Measurements from ENCODE around the gene CD22. TPM values are rescaled to one million over a fixed set of nuclear protein-coding genes. Genes with fewer than 3 reads are reported as not detected.

CD22 gene
- total and polyA plus RNA-seq, 4 donors, result 0.15 to 4.1 (median 1.3) TPM

DNA sequence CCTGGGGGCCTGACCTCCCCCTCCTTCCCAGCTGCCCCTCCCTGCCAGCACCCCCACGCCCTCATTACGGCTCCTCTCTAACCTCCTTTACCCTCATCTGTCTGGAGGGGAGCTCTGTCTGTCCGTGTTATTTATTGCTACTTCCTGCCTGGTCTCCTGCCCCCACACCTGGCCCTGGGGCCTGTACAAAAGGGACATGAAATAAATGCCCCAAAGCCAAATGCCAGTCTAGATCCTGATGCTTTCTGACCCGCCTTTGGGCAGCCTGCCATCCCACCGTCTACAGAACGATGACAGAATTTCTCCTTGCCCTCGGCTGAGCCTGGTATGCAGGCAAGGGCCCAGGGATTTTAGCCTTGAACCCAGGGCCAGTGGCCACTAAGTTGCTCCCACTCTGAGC lies 15.4 kb upstream of the CD22 start:
- 61% methylated on average over 7 of the region's 7 CpGs for WGBS
- peaks cover 0 to 4% (median under 1%) of the 10 kb centered on the region in 4 donors for H3K4me1 ChIP-seq (ENCODE audit: control insufficient read depth in 4 of 4, insufficient read depth in 4 of 4, low read length in 3 of 4)
- H3K27ac ChIP-seq (ENCODE audit: low read depth in 1 of 2, low read length in 2 of 2), result no peak overlapping the region
- H3K9ac ChIP-seq (ENCODE audit: low read depth in 1 of 2, low read length in 2 of 2), result no peak overlapping the region
- no peak for TF ChIP-seq GABPA (IDR thresholded peaks at IDR 0.05 in 1 of 2, conservative IDR thresholded peaks at IDR 0.05 in 1 of 2)
- TF ChIP-seq EGR1 (IDR thresholded peaks at IDR 0.05; ENCODE audit: low read depth in 2 of 2), result no peak
- TF ChIP-seq, protein P1, sequence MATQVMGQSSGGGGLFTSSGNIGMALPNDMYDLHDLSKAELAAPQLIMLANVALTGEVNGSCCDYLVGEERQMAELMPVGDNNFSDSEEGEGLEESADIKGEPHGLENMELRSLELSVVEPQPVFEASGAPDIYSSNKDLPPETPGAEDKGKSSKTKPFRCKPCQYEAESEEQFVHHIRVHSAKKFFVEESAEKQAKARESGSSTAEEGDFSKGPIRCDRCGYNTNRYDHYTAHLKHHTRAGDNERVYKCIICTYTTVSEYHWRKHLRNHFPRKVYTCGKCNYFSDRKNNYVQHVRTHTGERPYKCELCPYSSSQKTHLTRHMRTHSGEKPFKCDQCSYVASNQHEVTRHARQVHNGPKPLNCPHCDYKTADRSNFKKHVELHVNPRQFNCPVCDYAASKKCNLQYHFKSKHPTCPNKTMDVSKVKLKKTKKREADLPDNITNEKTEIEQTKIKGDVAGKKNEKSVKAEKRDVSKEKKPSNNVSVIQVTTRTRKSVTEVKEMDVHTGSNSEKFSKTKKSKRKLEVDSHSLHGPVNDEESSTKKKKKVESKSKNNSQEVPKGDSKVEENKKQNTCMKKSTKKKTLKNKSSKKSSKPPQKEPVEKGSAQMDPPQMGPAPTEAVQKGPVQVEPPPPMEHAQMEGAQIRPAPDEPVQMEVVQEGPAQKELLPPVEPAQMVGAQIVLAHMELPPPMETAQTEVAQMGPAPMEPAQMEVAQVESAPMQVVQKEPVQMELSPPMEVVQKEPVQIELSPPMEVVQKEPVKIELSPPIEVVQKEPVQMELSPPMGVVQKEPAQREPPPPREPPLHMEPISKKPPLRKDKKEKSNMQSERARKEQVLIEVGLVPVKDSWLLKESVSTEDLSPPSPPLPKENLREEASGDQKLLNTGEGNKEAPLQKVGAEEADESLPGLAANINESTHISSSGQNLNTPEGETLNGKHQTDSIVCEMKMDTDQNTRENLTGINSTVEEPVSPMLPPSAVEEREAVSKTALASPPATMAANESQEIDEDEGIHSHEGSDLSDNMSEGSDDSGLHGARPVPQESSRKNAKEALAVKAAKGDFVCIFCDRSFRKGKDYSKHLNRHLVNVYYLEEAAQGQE (IDR thresholded peaks at IDR 0.05), result no peak
- no peaks in the 10 kb centered on the region for H3K36me3 ChIP-seq (ENCODE audit: control insufficient read depth in 4 of 4, insufficient read depth in 3 of 4, low read depth in 1 of 4, low read length in 3 of 4)
- H3K9me3 ChIP-seq (ENCODE audit: control insufficient read depth in 4 of 4, low read length in 3 of 4), result no peaks in the 10 kb centered on the region
- no peak for DNase-seq (ENCODE audit: low spot score)
- H3K4me3 ChIP-seq (ENCODE audit: low read depth in 1 of 3, low read length in 3 of 3), result no peak overlapping the region
- no peaks in the 10 kb centered on the region for H3K27me3 ChIP-seq (ENCODE audit: control insufficient read depth in 4 of 4, insufficient read depth in 4 of 4, low read length in 3 of 4)

DNA sequence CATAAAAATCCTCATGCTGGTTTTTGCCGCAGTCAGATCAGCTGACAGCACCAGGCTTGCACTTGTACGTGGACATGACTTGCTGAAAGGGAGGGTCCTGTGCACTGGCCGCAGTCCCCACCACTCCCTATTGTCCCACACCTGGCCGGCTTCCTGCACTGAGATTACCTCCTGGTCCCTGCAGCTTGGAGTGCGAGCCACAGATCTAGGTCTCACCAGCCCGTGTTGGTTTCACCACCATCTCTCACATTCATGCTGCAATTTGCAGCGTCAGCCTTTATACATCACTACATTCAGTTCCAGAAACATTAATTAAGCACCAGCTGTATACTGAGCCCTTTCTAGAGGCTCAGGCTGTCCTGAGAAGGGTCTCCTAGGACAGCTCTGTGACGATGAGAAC lies 15.0 kb upstream of the CD22 start:
- TF ChIP-seq ZBTB33 (IDR thresholded peaks at IDR 0.05) (no peak), EGR1 (IDR thresholded peaks at IDR 0.05; ENCODE audit: low read depth in 2 of 2) (no peak), GABPA (IDR thresholded peaks at IDR 0.05 in 1 of 2, conservative IDR thresholded peaks at IDR 0.05 in 1 of 2) (no peak), FOXA2 (IDR thresholded peaks at IDR 0.05) (no peak), NR2F2 (IDR thresholded peaks at IDR 0.05) (no peak), FOXA1 (IDR thresholded peaks at IDR 0.05) (no peak), YY1 (IDR thresholded peaks at IDR 0.05) (no peak), HNF4G (IDR thresholded peaks at IDR 0.05) (no peak), SP1 (IDR thresholded peaks at IDR 0.05) (no peak), HNF4A (conservative IDR thresholded peaks at IDR 0.05) (no peak), RAD21 (IDR thresholded peaks at IDR 0.05) (no peak), RXRA (IDR thresholded peaks at IDR 0.05) (no peak)
- TF ChIP-seq, protein P1 (IDR thresholded peaks at IDR 0.05), result no peak
- TF ChIP-seq, protein P2, sequence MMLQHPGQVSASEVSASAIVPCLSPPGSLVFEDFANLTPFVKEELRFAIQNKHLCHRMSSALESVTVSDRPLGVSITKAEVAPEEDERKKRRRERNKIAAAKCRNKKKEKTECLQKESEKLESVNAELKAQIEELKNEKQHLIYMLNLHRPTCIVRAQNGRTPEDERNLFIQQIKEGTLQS (IDR thresholded peaks at IDR 0.05), result no peak
- TF ChIP-seq, protein P3, sequence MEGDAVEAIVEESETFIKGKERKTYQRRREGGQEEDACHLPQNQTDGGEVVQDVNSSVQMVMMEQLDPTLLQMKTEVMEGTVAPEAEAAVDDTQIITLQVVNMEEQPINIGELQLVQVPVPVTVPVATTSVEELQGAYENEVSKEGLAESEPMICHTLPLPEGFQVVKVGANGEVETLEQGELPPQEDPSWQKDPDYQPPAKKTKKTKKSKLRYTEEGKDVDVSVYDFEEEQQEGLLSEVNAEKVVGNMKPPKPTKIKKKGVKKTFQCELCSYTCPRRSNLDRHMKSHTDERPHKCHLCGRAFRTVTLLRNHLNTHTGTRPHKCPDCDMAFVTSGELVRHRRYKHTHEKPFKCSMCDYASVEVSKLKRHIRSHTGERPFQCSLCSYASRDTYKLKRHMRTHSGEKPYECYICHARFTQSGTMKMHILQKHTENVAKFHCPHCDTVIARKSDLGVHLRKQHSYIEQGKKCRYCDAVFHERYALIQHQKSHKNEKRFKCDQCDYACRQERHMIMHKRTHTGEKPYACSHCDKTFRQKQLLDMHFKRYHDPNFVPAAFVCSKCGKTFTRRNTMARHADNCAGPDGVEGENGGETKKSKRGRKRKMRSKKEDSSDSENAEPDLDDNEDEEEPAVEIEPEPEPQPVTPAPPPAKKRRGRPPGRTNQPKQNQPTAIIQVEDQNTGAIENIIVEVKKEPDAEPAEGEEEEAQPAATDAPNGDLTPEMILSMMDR (IDR thresholded peaks at IDR 0.05; ENCODE audit: low read depth, low read length, missing input control), result no peak
- Histone ChIP-seq H3K9ac (ENCODE audit: low read depth in 1 of 2, low read length in 2 of 2) (no peak overlapping the region), H3K27me3 (ENCODE audit: control insufficient read depth in 4 of 4, insufficient read depth in 4 of 4, low read length in 3 of 4) (no peaks in the 10 kb centered on the region), H3K4me1 (ENCODE audit: control insufficient read depth in 4 of 4, insufficient read depth in 4 of 4, low read length in 3 of 4) (peaks cover 0 to 4% (median under 1%) of the 10 kb centered on the region in 4 donors), H3K27ac (ENCODE audit: low read depth in 1 of 2, low read length in 2 of 2) (no peak overlapping the region), H3K9me3 (ENCODE audit: control insufficient read depth in 4 of 4, low read length in 3 of 4) (no peaks in the 10 kb centered on the region), H3K4me3 (ENCODE audit: low read depth in 1 of 3, low read length in 3 of 3) (no peak overlapping the region), H3K36me3 (ENCODE audit: control insufficient read depth in 4 of 4, insufficient read depth in 3 of 4, low read depth in 1 of 4, low read length in 3 of 4) (no peaks in the 10 kb centered on the region)
- 93% methylated on average over 8 of the region's 8 CpGs for WGBS
- no peak for DNase-seq (ENCODE audit: low spot score)
